HEK293T (cell line): ENCODE results near the gene GSPT1.

Source experiments
- BHLHE40 ChIP-seq: fragments of 450-650 bp; IDR thresholded peaks from 2 replicates; pipeline ENCODE4 v1.6.1; 2016; ENCODE audit warnings: mild to moderate bottlenecking, moderate library complexity, borderline replicate concordance
- FOXA1 ChIP-seq: fragments of 450-650 bp; IDR thresholded peaks from 2 replicates; pipeline ENCODE4 v1.6.1; 2016; ENCODE audit warnings: mild to moderate bottlenecking
- FOXK2 ChIP-seq: fragments of 450-650 bp; IDR thresholded peaks from 2 replicates; pipeline ENCODE4 v1.6.1; 2016; ENCODE audit warnings: mild to moderate bottlenecking
- FOXM1 ChIP-seq: fragments of 450-650 bp; IDR thresholded peaks from 2 replicates; pipeline ENCODE4 v1.6.1; 2017; ENCODE audit warnings: mild to moderate bottlenecking, borderline replicate concordance
- HDGF ChIP-seq: fragments of 450-650 bp; IDR thresholded peaks from 2 replicates; pipeline ENCODE4 v1.6.1; 2017; ENCODE audit warnings: antibody characterized with exemption, borderline replicate concordance
- L3MBTL2 ChIP-seq: fragments of 450-650 bp; conservative IDR thresholded peaks from 2 replicates; pipeline ENCODE4 v1.6.1; 2016; ENCODE audit warnings: mild to moderate bottlenecking
- PKNOX1 ChIP-seq: fragments of 450-650 bp; IDR thresholded peaks from 2 replicates; pipeline ENCODE4 v1.6.1; 2016
- SUZ12 ChIP-seq: fragments of 450-650 bp; IDR thresholded peaks from 2 replicates; pipeline ENCODE4 v1.6.1; 2016; ENCODE audit warnings: mild to moderate bottlenecking

GRCh38 chr16:11890231-11890965, 25.4 kb downstream of the GSPT1 start:
- TF ChIP-seq PKNOX1 = no peak
- TF ChIP-seq FOXK2 = no peak
- no peak for TF ChIP-seq FOXM1
- no peak for TF ChIP-seq BHLHE40
- TF ChIP-seq FOXA1 = no peak
- no peak for TF ChIP-seq HDGF
- TF ChIP-seq L3MBTL2 = no peak
- TF ChIP-seq SUZ12 = no peak
